Brain microvascular endothelial cell (primary cell): ENCODE results near the gene GRIK4.
A peak's percentile ranks its signal among the peaks of the same experiment; 100 is the strongest.

Source experiments
- DNase-seq: peaks from one replicate; pipeline ENCODE4 v3.0.0-alpha.2; 2020
- H3K27ac ChIP-seq: fragments of 250-450 bp; sonication (Bioruptor Pico); 2 replicates; pipeline ENCODE4 v1.5.1; 2020; ENCODE audit warnings: mild to moderate bottlenecking, moderate library complexity
- H3K27me3 ChIP-seq: fragments of 250-450 bp; sonication (Bioruptor Pico); replicated peaks from 2 replicates; pipeline ENCODE4 v1.5.1; 2020; ENCODE audit warnings: mild to moderate bottlenecking
- H3K36me3 ChIP-seq: fragments of 250-450 bp; sonication (Bioruptor Pico); replicated peaks from 2 replicates; pipeline ENCODE4 v1.5.1; 2020; ENCODE audit warnings: mild to moderate bottlenecking
- H3K4me3 ChIP-seq: 2 replicates; pipeline ENCODE4 v1.5.1; 2011; ENCODE audit warnings: low read depth, mild to moderate bottlenecking, control low read depth, low read length, moderate library complexity
- CTCF ChIP-seq: IDR thresholded peaks from 2 replicates; pipeline ENCODE4 v1.5.1; 2011; ENCODE audit warnings: low read depth, mild to moderate bottlenecking, moderate library complexity, low read length, control low read depth, inconsistent platforms; ENCODE audit errors: missing control alignments
- in situ Hi-C: cut with HindIII; loops from 2 replicates; pipeline ENCODE4 v1.10.0; 2017; ENCODE audit warnings: low sequenced_read_pairs, low pct_ligation_motif_present

GRIK4 gene

DNA sequence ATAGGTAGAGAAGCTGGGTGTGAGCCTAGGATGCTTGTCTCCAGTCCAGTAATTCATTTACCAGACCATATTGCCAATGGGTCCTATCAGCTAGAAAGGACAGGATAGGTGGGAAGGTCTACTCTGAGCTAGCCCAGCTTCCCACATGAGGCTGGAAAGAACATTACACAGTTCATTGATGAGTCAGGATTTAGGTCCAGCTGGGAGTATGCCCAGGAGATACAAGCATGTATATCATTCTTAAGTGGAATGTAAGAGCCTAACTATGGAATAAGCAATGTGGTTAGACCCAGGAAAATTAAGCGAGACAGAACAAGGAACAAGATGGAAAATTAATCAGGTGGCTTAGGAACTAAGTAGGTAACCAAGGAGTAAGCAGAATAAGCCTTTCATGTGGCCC, 453.3 kb downstream of the GRIK4 start:
- Histone ChIP-seq H3K36me3 (no peaks in the 10 kb centered on the region), H3K27me3 (no peaks in the 10 kb centered on the region), H3K27ac (no peak overlapping the region), H3K4me3 (no peak overlapping the region)
- TF ChIP-seq CTCF: no peak
- DNase-seq: peak; percentile 20
- in situ Hi-C loops: no loop called here

DNA sequence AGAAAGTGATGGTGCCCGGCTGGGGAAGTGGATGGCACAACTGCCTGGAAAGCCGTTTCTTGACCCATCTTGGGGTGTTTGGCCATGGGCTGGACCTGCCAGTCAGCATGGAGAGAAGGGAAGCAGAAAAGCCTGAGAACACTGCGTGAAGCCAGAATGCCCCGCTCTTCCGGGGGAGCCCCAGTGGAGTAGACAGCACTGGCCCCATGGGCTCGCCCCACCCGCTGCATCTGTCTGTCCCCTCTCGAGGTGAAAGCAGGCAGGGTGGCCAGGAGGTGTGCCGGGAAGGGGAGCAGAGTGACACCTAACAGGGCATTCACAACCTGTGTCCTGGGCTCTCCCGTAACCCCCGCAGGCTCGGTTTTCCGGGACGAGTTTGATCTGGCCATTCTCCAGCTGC, 455.3 kb downstream of the GRIK4 start:
- Histone ChIP-seq H3K27ac (no peak overlapping the region), H3K4me3 (no peak overlapping the region), H3K36me3 (no peaks in the 10 kb centered on the region), H3K27me3 (no peaks in the 10 kb centered on the region)
- no peak for DNase-seq
- in situ Hi-C loops: no loop called here
- no peak for TF ChIP-seq CTCF

DNA sequence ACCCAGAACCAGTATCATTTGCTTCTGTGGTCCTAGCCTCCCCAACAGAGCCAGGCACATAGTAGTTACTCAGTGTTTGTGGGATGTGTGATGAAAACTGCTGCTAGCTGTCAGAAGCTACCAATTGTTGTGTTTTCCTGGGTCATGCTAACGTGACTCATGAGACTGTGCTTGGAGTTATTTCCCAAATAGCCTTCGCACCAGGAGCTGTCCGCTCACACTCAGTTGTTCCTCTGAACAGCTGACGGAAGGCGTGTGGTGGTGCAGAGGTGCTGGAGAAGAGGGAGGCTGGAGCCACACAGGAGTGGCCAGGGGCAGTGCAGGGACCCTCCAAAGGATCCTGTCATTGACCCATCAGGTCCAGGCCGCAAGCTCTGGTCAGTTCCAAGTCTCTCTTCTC, 458.4 kb downstream of the GRIK4 start:
- in situ Hi-C loops: no loop called here
- Histone ChIP-seq H3K36me3 (no peaks in the 10 kb centered on the region), H3K27me3 (no peaks in the 10 kb centered on the region), H3K4me3 (no peak overlapping the region), H3K27ac (no peak overlapping the region)
- TF ChIP-seq CTCF: no peak
- peak; percentile 3 for DNase-seq

GRCh38 chr11:120971825-120972224, 460.3 kb downstream of the GRIK4 start:
- no peak overlapping the region for H3K4me3 ChIP-seq
- DNase-seq: no peak
- no peaks in the 10 kb centered on the region for H3K27me3 ChIP-seq
- H3K27ac ChIP-seq: no peak overlapping the region
- in situ Hi-C loops: no loop called here
- H3K36me3 ChIP-seq: no peaks in the 10 kb centered on the region
- no peak for TF ChIP-seq CTCF

DNA sequence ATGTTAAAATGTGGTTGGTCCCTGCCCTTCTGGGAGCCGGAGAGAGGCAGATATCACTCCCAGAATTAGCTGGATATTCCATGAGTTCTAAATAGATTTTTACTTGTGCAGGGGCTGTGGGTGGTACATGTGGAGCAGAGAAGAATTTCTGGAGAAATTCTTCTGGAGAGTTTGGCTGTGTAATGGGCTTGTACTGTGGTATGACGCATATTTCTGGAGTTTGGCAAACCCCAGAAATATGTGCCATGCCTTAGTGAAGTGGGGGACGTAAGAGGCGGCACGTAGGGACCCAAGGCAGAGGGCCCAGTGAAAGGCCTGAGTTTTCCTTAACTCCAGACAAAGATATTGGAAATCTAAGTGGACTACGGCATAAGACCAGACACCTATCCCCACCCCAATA, 461.1 kb downstream of the GRIK4 start:
- no peak for DNase-seq
- TF ChIP-seq CTCF: no peak
- Histone ChIP-seq H3K4me3 (no peak overlapping the region), H3K36me3 (no peaks in the 10 kb centered on the region), H3K27ac (no peak overlapping the region), H3K27me3 (no peaks in the 10 kb centered on the region)
- in situ Hi-C loops: no loop called here

DNA sequence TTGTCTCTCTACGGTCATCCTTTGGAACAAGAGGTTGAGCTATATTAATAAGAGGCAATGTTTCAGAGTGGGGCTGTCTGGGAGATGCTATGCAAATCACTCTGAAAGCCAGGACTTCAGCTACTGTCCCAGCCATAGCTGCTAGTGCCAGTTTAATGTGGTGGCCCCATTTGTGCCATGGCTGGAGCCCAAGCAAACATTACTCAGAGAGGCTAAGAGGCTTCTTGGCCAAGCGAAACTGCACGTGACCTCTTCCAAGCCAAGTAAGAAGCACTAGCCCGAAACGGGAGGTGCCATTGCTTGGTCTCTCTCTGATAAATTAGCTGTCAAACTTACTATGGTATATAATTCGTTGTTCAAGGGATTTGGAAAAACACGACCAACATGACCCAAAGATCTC, 462.0 kb downstream of the GRIK4 start:
- Histone ChIP-seq H3K27me3 (no peaks in the 10 kb centered on the region), H3K27ac (no peak overlapping the region), H3K4me3 (no peak overlapping the region), H3K36me3 (no peaks in the 10 kb centered on the region)
- in situ Hi-C loops: no loop called here
- no peak for TF ChIP-seq CTCF
- DNase-seq: no peak
